NB4 (cell line): ENCODE data around the gene IMMP2L.

Source experiments
- TF ChIP-seq, protein P1 (sequence below): IDR thresholded peaks from one replicate; pipeline ENCODE4 v1.5.1; 2012; ENCODE audit warnings: low read depth, low read length
- TF ChIP-seq, protein P2 (sequence below): IDR thresholded peaks from 2 replicates; pipeline ENCODE4 v1.6.1; 2011; ENCODE audit warnings: low read depth, low read length

DNA sequence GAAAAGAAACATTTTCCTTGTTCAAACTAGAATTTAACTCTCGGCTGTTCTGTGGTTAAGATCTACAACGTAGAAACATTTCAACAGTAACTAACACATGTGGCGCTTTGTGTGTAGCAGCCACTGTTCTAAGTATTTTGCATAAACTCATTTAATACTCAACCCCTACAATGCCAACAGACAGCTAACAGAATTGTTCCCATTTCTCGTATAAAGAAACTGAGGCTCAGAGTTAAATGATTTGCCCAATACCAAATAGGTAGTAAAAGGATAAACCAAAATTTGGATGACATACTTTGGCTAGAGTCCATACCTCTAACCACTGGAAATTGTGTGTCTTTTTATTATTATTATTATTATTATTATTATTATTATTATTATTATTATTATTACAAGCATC lies 543.8 kb downstream of the IMMP2L start:
- TF ChIP-seq, protein P1, sequence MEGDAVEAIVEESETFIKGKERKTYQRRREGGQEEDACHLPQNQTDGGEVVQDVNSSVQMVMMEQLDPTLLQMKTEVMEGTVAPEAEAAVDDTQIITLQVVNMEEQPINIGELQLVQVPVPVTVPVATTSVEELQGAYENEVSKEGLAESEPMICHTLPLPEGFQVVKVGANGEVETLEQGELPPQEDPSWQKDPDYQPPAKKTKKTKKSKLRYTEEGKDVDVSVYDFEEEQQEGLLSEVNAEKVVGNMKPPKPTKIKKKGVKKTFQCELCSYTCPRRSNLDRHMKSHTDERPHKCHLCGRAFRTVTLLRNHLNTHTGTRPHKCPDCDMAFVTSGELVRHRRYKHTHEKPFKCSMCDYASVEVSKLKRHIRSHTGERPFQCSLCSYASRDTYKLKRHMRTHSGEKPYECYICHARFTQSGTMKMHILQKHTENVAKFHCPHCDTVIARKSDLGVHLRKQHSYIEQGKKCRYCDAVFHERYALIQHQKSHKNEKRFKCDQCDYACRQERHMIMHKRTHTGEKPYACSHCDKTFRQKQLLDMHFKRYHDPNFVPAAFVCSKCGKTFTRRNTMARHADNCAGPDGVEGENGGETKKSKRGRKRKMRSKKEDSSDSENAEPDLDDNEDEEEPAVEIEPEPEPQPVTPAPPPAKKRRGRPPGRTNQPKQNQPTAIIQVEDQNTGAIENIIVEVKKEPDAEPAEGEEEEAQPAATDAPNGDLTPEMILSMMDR = no peak
- TF ChIP-seq, protein P2, sequence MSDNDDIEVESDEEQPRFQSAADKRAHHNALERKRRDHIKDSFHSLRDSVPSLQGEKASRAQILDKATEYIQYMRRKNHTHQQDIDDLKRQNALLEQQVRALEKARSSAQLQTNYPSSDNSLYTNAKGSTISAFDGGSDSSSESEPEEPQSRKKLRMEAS = no peak
